NCI-H345 (cell line): ENCODE data around the gene RANBP3.
"Not testable (repeated sequence)": the region's sequence is repeated elsewhere in the genome, so short reads cannot be mapped to it uniquely, and the experiment has no call there.

Experiments
- DNase-seq: peaks from one replicate; lab custom pipeline; 2025; lab: John Stamatoyannopoulos, UW

RANBP3 gene

DNA sequence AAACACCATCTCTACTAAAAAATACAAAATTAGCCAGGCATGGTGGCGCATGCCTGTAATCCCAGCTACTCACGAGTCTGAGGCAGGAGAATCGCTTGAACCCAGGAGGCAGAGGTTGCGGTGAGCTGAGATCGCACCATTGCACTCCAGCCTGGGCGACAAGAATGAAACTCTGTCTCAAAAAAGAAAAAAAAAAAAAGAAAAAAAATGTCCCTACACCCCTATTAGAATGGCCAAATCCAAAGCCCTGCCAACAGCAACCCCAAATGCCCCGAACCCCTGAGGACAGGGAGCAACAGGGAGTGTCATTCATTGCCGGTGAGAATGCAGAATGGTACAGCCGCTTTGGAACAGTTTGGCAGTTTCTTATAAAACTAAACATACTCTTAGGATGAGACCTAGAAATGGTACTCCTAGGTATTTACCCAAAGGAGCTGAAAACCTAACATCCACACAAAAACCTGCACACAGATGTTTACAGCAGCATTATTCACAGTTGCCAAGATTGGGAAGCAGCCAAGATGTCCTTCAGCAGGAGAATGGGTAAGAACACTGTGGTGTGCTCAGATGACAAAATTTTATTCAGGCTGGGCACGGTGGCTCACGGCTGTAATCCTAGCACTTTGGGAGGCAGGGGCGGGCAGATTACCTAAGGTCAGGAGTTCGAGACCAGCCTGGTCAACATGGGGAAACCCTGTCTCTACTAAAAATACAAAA lies 94.6 kb downstream of the RANBP3 start:
- DNase-seq, result not testable (repeated sequence)

DNA sequence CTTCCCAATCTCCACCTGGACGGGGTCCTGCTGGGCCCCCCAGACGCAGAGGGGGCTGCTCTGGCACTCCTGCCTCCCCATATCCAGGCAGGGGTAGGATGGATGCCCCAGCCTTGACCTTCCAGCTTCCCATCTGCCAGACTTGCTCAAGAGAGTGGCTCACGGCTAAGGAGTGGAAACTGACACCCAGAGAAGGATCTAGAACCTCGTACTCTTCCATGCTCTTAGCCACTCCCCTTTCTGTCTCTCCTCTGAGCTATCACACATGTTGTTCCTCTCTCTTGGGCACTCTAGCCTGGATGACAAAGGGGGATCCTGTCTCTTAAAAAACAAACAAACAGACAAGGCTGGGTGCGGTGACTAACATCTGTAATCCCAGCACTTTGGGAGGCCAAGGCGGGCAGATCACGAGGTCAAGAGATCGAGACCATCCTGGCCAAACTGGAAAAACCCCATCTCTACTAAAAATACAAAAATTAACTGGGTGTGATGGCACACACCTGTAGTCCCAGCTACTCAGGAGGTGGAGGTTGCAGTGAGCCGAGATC lies 95.4 kb downstream of the RANBP3 start:
- DNase-seq, result no peak

GRCh38 chr19:5881543-5882299 lies 96.2 kb downstream of the RANBP3 start:
- no peak for DNase-seq

- DNase-seq, result no peak
These were observed 97.3 kb downstream of the RANBP3 start for GRCh38 chr19:5880604-5881078.

DNA sequence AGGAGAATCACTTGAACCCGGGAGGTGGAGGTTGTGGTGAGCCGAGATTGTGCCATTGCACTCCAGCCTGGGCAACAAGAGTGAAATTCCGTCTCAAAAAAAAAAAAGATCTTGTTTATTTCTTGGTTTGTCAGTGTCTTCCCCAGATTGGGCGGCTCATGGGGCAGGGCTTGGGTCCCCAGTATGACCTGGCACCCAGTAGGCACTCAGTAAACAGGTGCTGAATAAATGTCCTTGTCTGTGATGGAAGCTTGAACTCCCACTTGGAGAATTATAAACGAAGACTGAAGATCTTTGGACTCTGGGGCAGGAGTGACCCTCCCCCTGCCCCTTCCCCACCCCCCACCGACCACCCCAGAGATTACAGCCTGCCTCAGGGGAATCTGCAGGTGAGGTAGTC lies 97.7 kb downstream of the RANBP3 start:
- no peak for DNase-seq

DNA sequence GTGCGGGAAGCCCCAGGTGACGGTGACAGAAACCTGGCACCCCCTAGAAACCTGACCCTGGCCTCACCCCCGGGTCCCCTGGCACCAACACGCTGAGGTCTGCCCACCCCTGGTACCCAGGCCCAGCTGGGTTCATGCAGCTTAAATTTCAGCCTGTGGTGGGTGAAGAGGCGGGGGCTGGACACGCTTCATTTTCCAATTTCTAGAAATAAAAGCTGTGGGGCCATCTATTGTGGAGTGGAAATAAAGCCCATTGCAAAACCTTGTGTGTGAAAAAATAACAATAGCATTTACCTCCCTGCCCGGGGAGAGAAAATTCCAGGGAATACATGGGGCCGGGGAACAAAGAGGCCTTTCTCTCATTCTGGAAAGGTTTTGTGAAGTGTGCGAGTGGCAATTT lies 100.1 kb downstream of the RANBP3 start:
- no peak for DNase-seq

DNA sequence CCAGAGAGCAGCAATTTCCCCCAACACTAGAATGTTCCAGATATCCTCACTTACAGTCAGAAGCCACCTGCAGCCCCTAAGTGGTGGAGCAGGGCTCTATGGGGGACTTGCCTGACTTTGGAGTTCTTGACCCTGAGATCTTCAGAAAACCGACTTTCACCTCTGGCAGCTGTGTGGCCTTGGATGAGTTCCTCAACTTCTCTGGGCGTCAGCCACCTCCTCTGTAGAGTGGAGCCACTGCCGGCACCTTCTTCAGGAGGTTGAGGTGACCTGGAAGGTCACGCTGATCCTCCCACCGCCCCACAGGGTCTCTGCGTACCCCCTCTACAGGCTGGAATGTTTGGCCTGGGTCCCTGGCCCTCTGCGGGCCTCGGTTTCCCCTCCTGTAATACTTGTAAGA lies 100.5 kb downstream of the RANBP3 start:
- no peak for DNase-seq

DNA sequence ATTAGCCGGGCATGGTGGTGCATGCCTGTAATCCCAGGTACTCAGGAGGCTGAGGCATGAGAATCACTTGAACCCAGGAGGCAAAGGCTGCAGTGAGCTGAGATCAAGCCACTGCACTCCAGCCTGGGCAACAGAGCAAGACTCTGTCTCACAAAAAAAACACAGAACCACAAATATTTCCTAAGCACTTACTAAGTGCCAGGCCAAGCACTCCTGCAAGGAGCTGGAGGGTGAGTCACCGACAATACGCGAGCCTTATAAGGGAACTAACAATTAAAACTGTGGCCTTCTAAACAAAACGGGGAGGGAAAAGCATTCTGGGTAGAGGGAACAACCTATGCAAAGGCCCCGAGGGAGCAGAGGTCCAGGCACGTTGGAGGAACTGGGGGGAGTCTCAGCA lies 103.4 kb downstream of the RANBP3 start:
- DNase-seq, result not testable (repeated sequence)

- DNase-seq, result no peak
These were observed 104.2 kb downstream of the RANBP3 start for GRCh38 chr19:5873617-5874199.

GRCh38 chr19:5870986-5871394 lies 107.0 kb downstream of the RANBP3 start:
- no peak for DNase-seq

- no peak for DNase-seq
These were observed 110.5 kb downstream of the RANBP3 start for GRCh38 chr19:5867201-5868136.
